H1 (cell line): Measurements from ENCODE around the gene TGFB1. TPM values are rescaled to one million over a fixed set of nuclear protein-coding genes. Genes with fewer than 3 reads are reported as not detected.

Experiments used
- BCL11A ChIP-seq, 2 experiments: IDR thresholded peaks; one replicate each; pipeline ENCODE4 v1.6.1; 2011; ENCODE audit warnings: low read depth in 2 of 2, low read length in 2 of 2, mild to moderate bottlenecking in 2 of 2
- polyA plus RNA-seq, 7 experiments: library from polyadenylated mRNA; depleted of rRNA in 3 of 7; stranded (reverse) in 5 of 7; unstranded in 2 of 7; fragments of >200 nt in 5 of 7; fragments of 200-250 nt in 2 of 7; gene quantifications; 1 replicate in 5 of 7; 2 replicates in 1 of 7; 4 replicates in 1 of 7; pipeline versions ENCODE4 v1.2.1 to v1.2.3, GENCODE V29; 2011 to 2013; ENCODE audit warnings: missing spikeins in 2 of 7, mixed read lengths in 2 of 7
- total RNA-seq: library from RNA; stranded (reverse); fragmentation: NEBNext Ultra II Directional; extraction: Animal tissue kit (Norgen Biotek cat#: 25700); gene quantifications from 2 replicates; pipeline ENCODE4 v1.2.1, GENCODE V29; 2021

TGFB1 gene
- total and polyA plus RNA-seq, 2 of the 8 experiments (the other 6 are each of a cell fraction or from before 2014, with no cell fraction given), result 1.7 to 10.6 TPM

GRCh38 chr19:41399091-41399490 is 45.4 kb upstream of the TGFB1 start (continued):
- TF ChIP-seq BCL11A (IDR thresholded peaks at IDR 0.05; ENCODE audit: low read depth in 2 of 2, low read length in 2 of 2), result no peak
- TF ChIP-seq, all 59 proteins: peak for 0
